HepG2 (cell line): Measurements from ENCODE around the gene SCNM1. TPM values are rescaled to one million over a fixed set of nuclear protein-coding genes. Genes with fewer than 3 reads are reported as not detected.
A peak's percentile ranks its signal among the peaks of the same experiment; 100 is the strongest.

Experiments
- ATF1 ChIP-seq: IDR thresholded peaks from 2 replicates; pipeline ENCODE4 v1.6.1; 2016; ENCODE audit warnings: mild to moderate bottlenecking, control low read depth
- ATF4 ChIP-seq, 2 experiments: fragments of 450-650 bp in 1 of 2; sonication (generic) in 1 of 2; formaldehyde crosslinking; IDR thresholded peaks; 2 replicates each; pipeline versions ENCODE4 v1.5.0 to v1.8.0; 2020 to 2022; ENCODE audit warnings: mild to moderate bottlenecking in 1 of 2, missing genetic modification reagents in 1 of 2
- HMGA1 ChIP-seq: sonication (generic); formaldehyde crosslinking; conservative IDR thresholded peaks from 2 replicates; pipeline ENCODE4 v1.4.0; 2020; ENCODE audit warnings: missing genetic modification reagents
- MTERF4 ChIP-seq: sonication (generic); formaldehyde crosslinking; IDR thresholded peaks from 2 replicates; pipeline ENCODE4 v1.8.0; 2023; ENCODE audit warnings: mild to moderate bottlenecking, missing genetic modification reagents
- MXD4 ChIP-seq: IDR thresholded peaks from 2 replicates; pipeline ENCODE4 v1.6.1; 2016; ENCODE audit warnings: mild to moderate bottlenecking, missing biosample characterization, missing genetic modification reagents
- NCOA1 ChIP-seq: sonication (generic); formaldehyde crosslinking; IDR thresholded peaks from 2 replicates; pipeline ENCODE4 v1.9.0; 2021; ENCODE audit warnings: missing genetic modification reagents
- NFE2L2 ChIP-seq: fragments of 150-350 bp; IDR thresholded peaks from 2 replicates; pipeline ENCODE4 v1.6.1; 2014; ENCODE audit warnings: low read length
- NFRKB ChIP-seq: fragments of 450-650 bp; IDR thresholded peaks from 2 replicates; pipeline ENCODE4 v1.6.1; 2017
- PBX2 ChIP-seq: IDR thresholded peaks from 2 replicates; pipeline ENCODE4 v1.6.1; 2016; ENCODE audit warnings: control low read depth
- RAD51 ChIP-seq: fragments of 450-650 bp; IDR thresholded peaks from 2 replicates; pipeline ENCODE4 v1.6.1; 2016; ENCODE audit warnings: borderline replicate concordance
- SIX1 ChIP-seq: sonication (generic); formaldehyde crosslinking; IDR thresholded peaks from 2 replicates; pipeline ENCODE4 v1.4.0; 2020; ENCODE audit warnings: missing genetic modification reagents, borderline replicate concordance
- STAG1 ChIP-seq: sonication (generic); formaldehyde crosslinking; IDR thresholded peaks from 2 replicates; pipeline ENCODE4 v1.4.0; 2020; ENCODE audit warnings: missing genetic modification reagents
- ZBTB40 ChIP-seq, 2 experiments: fragments of 450-650 bp in 1 of 2; sonication (generic) in 1 of 2; formaldehyde crosslinking in 1 of 2; IDR thresholded peaks; 2 replicates each; pipeline versions ENCODE4 v1.6.1 to v1.8.0; 2016 to 2022; ENCODE audit warnings: antibody characterized with exemption in 1 of 2, mild to moderate bottlenecking in 1 of 2, missing genetic modification reagents in 1 of 2
- ZNF513 ChIP-seq: sonication (generic); formaldehyde crosslinking; conservative IDR thresholded peaks from 2 replicates; pipeline ENCODE4 v1.5.0; 2020; ENCODE audit warnings: missing genetic modification reagents
- ZNF549 ChIP-seq: sonication (generic); formaldehyde crosslinking; IDR thresholded peaks from 2 replicates; pipeline ENCODE4 v1.5.0; 2020; ENCODE audit warnings: missing genetic modification reagents
- ZNF780A ChIP-seq: sonication (generic); formaldehyde crosslinking; IDR thresholded peaks from 2 replicates; pipeline ENCODE4 v1.8.0; 2022; ENCODE audit warnings: mild to moderate bottlenecking, missing genetic modification reagents, moderate library complexity
- polyA plus RNA-seq, 8 experiments: library from polyadenylated mRNA; depleted of rRNA in 3 of 8; stranded (reverse) in 7 of 8; unstranded in 1 of 8; fragments of >200 nt; fragmentation: Illumina TruSeq in 4 of 8; extraction: Trizol in 4 of 8; gene quantifications; 2 replicates each; pipeline versions ENCODE4 v1.2.1 to v1.2.3, GENCODE V29; 2011 to 2016; ENCODE audit warnings: low read depth in 4 of 8, missing spikeins in 1 of 8, mixed read lengths in 1 of 8; ENCODE audit not compliant: insufficient read depth in 1 of 8
- total RNA-seq, 5 experiments: library from RNA; depleted of rRNA; stranded (reverse); fragments of >200 nt; fragmentation: Illumina TruSeq; extraction: Trizol; gene quantifications; 2 replicates each; pipeline ENCODE4 v1.2.3, GENCODE V29; 2016; ENCODE audit warnings: low read depth in 1 of 5

The SCNM1 gene
- total and polyA plus RNA-seq, 2 of the 13 experiments (the other 11 are each of a cell fraction or from before 2014, with no cell fraction given): 16.3 to 31.5 TPM

GRCh38 chr1:151146412-151147131, 19.4 kb upstream of the SCNM1 start, which contains the start of gene SEMA6C (continued):
- no peak for TF ChIP-seq PBX2
- TF ChIP-seq ATF4 (CRISPR knock-in tag; IDR thresholded peaks at IDR 0.05): no peak
- no peak for TF ChIP-seq NFE2L2
- TF ChIP-seq STAG1 (CRISPR knock-in tag): no peak
- TF ChIP-seq SIX1: no peak
- no peak for TF ChIP-seq ATF1 (CRISPR knock-in tag)
- TF ChIP-seq RAD51: no peak
- TF ChIP-seq NCOA1: no peak
- no peak for TF ChIP-seq MTERF4 (CRISPR knock-in tag)
- TF ChIP-seq NFRKB: no peak
- TF ChIP-seq ZNF549 (CRISPR knock-in tag): 0 out of 2 replicates have a peak, but pooled peaks have one; percentile 64
- TF ChIP-seq HMGA1 (CRISPR knock-in tag): no peak
- TF ChIP-seq ZNF513 (CRISPR knock-in tag): no peak
- TF ChIP-seq MXD4 (CRISPR knock-in tag): no peak; the same call in 1 of the 2 replicates
- no peak for TF ChIP-seq ZNF780A (CRISPR knock-in tag)
- no peak for TF ChIP-seq ZBTB40 (IDR thresholded peaks at IDR 0.05)
- TF ChIP-seq ZBTB40 (CRISPR knock-in tag; IDR thresholded peaks at IDR 0.05): peak; percentile 69; the same call in 1 of the 2 replicates
